H1 (cell line): ENCODE results near the gene WDR48. TPM values are rescaled to one million over a fixed set of nuclear protein-coding genes. Genes with fewer than 3 reads are reported as not detected.

Experiments used
- CTCF ChIA-PET: fragments of 300-600 bp; sonication (Branson Sonifier 250); formaldehyde crosslinking; loops from one replicate; lab custom pipeline; 2021; ENCODE audit not compliant: partially characterized antibody; lab: Charles Lee
- POLR2A ChIA-PET: fragments of 300-600 bp; sonication (Branson Sonifier 250); formaldehyde crosslinking; loops from one replicate; lab custom pipeline; 2021; ENCODE audit warnings: inconsistent platforms; ENCODE audit not compliant: partially characterized antibody; lab: Charles Lee
- DNase-seq, 2 experiments: peaks; one replicate each; pipeline versions ENCODE4 v3.0.0 to v3.0.0-alpha.2; 2010 to 2022; ENCODE audit warnings: low spot score in 2 of 2, low read depth in 1 of 2, mixed read lengths in 1 of 2
- FAIRE-seq: peaks from 2 replicates; lab custom pipeline; 2011; peaks lifted over from hg19 to GRCh38; lab: Jason Lieb, UNC
- H2AFZ ChIP-seq: 2 replicates; pipeline ENCODE4 v1.8.1; 2012; ENCODE audit warnings: low read length, inconsistent platforms
- H2AK5ac ChIP-seq: 2 replicates; pipeline ENCODE4 v1.6.1; 2013; ENCODE audit warnings: low read depth, low read length
- H2BK120ac ChIP-seq: replicated peaks from 2 replicates; pipeline ENCODE3; 2013; ENCODE audit warnings: low read depth, low read length, inconsistent platforms
- H2BK12ac ChIP-seq: 2 replicates; pipeline ENCODE4 v1.6.1; 2013; ENCODE audit warnings: low read depth, low read length
- H2BK15ac ChIP-seq: 2 replicates; pipeline ENCODE4 v1.6.1; 2013; ENCODE audit warnings: low read length
- H2BK20ac ChIP-seq: 2 replicates; pipeline ENCODE4 v1.6.1; 2013; ENCODE audit warnings: low read length
- H2BK5ac ChIP-seq: 2 replicates; pipeline ENCODE4 v1.6.1; 2013; ENCODE audit warnings: low read depth, low read length
- H3K14ac ChIP-seq: 2 replicates; pipeline ENCODE4 v1.6.1; 2013; ENCODE audit warnings: inconsistent platforms; ENCODE audit not compliant: insufficient read length
- H3K18ac ChIP-seq: 2 replicates; pipeline ENCODE4 v1.6.1; 2013; ENCODE audit warnings: low read length; ENCODE audit errors: extremely low read depth
- H3K23ac ChIP-seq: 2 replicates; pipeline ENCODE4 v1.6.1; 2013; ENCODE audit warnings: inconsistent platforms; ENCODE audit not compliant: insufficient read length
- H3K23me2 ChIP-seq: 2 replicates; pipeline ENCODE4 v1.6.1; 2013; ENCODE audit warnings: low read depth, low read length
- H3K27ac ChIP-seq: 2 replicates; pipeline ENCODE4 v1.6.1; 2011; ENCODE audit warnings: low read depth, low read length, inconsistent platforms
- H3K27me3 ChIP-seq, 4 experiments: replicated peaks in 1 of 4; 1 replicate in 1 of 4; 2 replicates in 3 of 4; pipeline versions ENCODE4 v1.6.1 to v1.8.1; 2011 to 2013; ENCODE audit warnings: low read length in 3 of 4, mild to moderate bottlenecking in 3 of 4, inconsistent platforms in 2 of 4, mixed read lengths in 2 of 4, moderate library complexity in 1 of 4; ENCODE audit not compliant: control insufficient read depth in 3 of 4, insufficient read depth in 3 of 4; ENCODE audit errors: extremely low read depth in 1 of 4
- H3K36me3 ChIP-seq, 4 experiments: 2 replicates each; pipeline versions ENCODE4 v1.6.1 to v1.8.1; 2011 to 2013; ENCODE audit warnings: mild to moderate bottlenecking in 4 of 4, low read length in 3 of 4, moderate library complexity in 2 of 4, control low read depth in 1 of 4, inconsistent platforms in 1 of 4; ENCODE audit not compliant: insufficient read depth in 4 of 4, control insufficient read depth in 2 of 4
- H3K4ac ChIP-seq: replicated peaks from 2 replicates; pipeline ENCODE3; 2013; ENCODE audit warnings: low read length, low read depth, mixed read lengths, inconsistent platforms; ENCODE audit not compliant: insufficient read length
- H3K4me1 ChIP-seq, 4 experiments: replicated peaks in 1 of 4; 1 replicate in 1 of 4; 2 replicates in 3 of 4; pipeline versions ENCODE4 v1.6.1 to v1.8.1; 2011 to 2013; ENCODE audit warnings: low read length in 3 of 4, inconsistent platforms in 2 of 4, mixed read lengths in 1 of 4; ENCODE audit not compliant: insufficient read depth in 4 of 4, control insufficient read depth in 3 of 4
- H3K4me2 ChIP-seq, 2 experiments: 2 replicates each; pipeline versions ENCODE4 v1.6.1 to v1.8.1; 2011 to 2013; ENCODE audit warnings: low read depth in 2 of 2, low read length in 2 of 2, control low read depth in 1 of 2, inconsistent platforms in 1 of 2, mild to moderate bottlenecking in 1 of 2; ENCODE audit not compliant: insufficient read depth in 1 of 2
- H3K4me3 ChIP-seq, 4 experiments: fragments of 200-600, 300-600 bp in 1 of 4; sonication (generic), shearing (Covaris generic), sonication (Bioruptor Twin) in 1 of 4; 2 replicates each; pipeline versions ENCODE4 v1.5.1 to v1.8.1; 2011 to 2016; ENCODE audit warnings: low read length in 4 of 4, low read depth in 3 of 4, control low read depth in 2 of 4, inconsistent platforms in 2 of 4, mild to moderate bottlenecking in 2 of 4, mixed read lengths in 1 of 4, moderate library complexity in 1 of 4; ENCODE audit not compliant: insufficient read depth in 2 of 4; ENCODE audit errors: extremely low read depth in 1 of 4
- H3K56ac ChIP-seq: replicated peaks from 2 replicates; pipeline ENCODE3; 2013; ENCODE audit warnings: low read depth, mild to moderate bottlenecking, mixed read lengths, low read length, inconsistent platforms; ENCODE audit not compliant: insufficient read length
- H3K79me1 ChIP-seq: 2 replicates; pipeline ENCODE4 v1.6.1; 2013; ENCODE audit warnings: low read depth, low read length, control low read depth
- H3K79me2 ChIP-seq, 2 experiments: 2 replicates each; pipeline versions ENCODE4 v1.6.1 to v1.8.1; 2012 to 2013; ENCODE audit warnings: low read length in 2 of 2, mild to moderate bottlenecking in 2 of 2, inconsistent platforms in 1 of 2; ENCODE audit not compliant: insufficient read depth in 2 of 2, control insufficient read depth in 1 of 2
- H3K9ac ChIP-seq, 4 experiments: replicated peaks in 1 of 4; 1 replicate in 1 of 4; 2 replicates in 3 of 4; pipeline versions ENCODE4 v1.6.1 to v1.8.1; 2011 to 2013; ENCODE audit warnings: low read depth in 3 of 4, low read length in 3 of 4, control low read depth in 2 of 4, mild to moderate bottlenecking in 2 of 4, moderate library complexity in 2 of 4, inconsistent platforms in 1 of 4; ENCODE audit errors: extremely low read depth in 1 of 4
- H3K9me3 ChIP-seq, 2 experiments: 2 replicates each; pipeline versions ENCODE4 v1.6.1 to v1.8.1; 2012 to 2013; ENCODE audit warnings: mild to moderate bottlenecking in 2 of 2, moderate library complexity in 2 of 2, control low read depth in 1 of 2, inconsistent platforms in 1 of 2, low read depth in 1 of 2, low read length in 1 of 2, mixed read lengths in 1 of 2; ENCODE audit not compliant: insufficient read depth in 2 of 2
- H4K20me1 ChIP-seq, 2 experiments: replicated peaks in 1 of 2; 2 replicates each; pipeline versions ENCODE3 to v1.8.1; 2011 to 2013; ENCODE audit warnings: inconsistent platforms in 2 of 2, low read length in 2 of 2, mild to moderate bottlenecking in 1 of 2; ENCODE audit not compliant: insufficient read depth in 2 of 2, control insufficient read depth in 1 of 2
- H4K5ac ChIP-seq: 2 replicates; pipeline ENCODE4 v1.6.1; 2013; ENCODE audit warnings: low read length, low read depth, mixed read lengths, inconsistent platforms; ENCODE audit not compliant: insufficient read length
- H4K8ac ChIP-seq: 2 replicates; pipeline ENCODE4 v1.8.0; 2013; ENCODE audit warnings: mild to moderate bottlenecking, moderate library complexity, low read length, inconsistent platforms; ENCODE audit not compliant: insufficient read depth; ENCODE audit errors: extremely low read depth
- H4K91ac ChIP-seq: replicated peaks from 2 replicates; pipeline ENCODE3; 2013; ENCODE audit warnings: low read length, mixed read lengths, inconsistent platforms; ENCODE audit not compliant: insufficient read length
- CEBPB ChIP-seq: IDR thresholded peaks from 2 replicates; pipeline ENCODE4 v1.6.1; 2012; ENCODE audit warnings: low read depth, low read length
- E2F6 ChIP-seq: IDR thresholded peaks from 2 replicates; pipeline ENCODE4 v1.6.1; 2012; ENCODE audit warnings: inconsistent platforms
- EP300 ChIP-seq, 2 experiments: IDR thresholded peaks; 1 replicate in 1 of 2; 2 replicates in 1 of 2; pipeline ENCODE4 v1.6.1; 2011 to 2012; ENCODE audit warnings: low read depth in 2 of 2, low read length in 2 of 2, mild to moderate bottlenecking in 2 of 2, borderline replicate concordance in 1 of 2, inconsistent platforms in 1 of 2, moderate library complexity in 1 of 2
- HDAC2 ChIP-seq, 2 experiments: fragments of 300-600 bp in 1 of 2; sonication (generic) in 1 of 2; IDR thresholded peaks; 2 replicates each; pipeline ENCODE4 v1.6.1; 2011 to 2012; ENCODE audit warnings: low read depth in 2 of 2, low read length in 2 of 2, mild to moderate bottlenecking in 2 of 2, moderate library complexity in 2 of 2, borderline replicate concordance in 1 of 2, inconsistent platforms in 1 of 2
- MAX ChIP-seq: IDR thresholded peaks from 2 replicates; pipeline ENCODE4 v1.6.1; 2012; ENCODE audit warnings: inconsistent platforms
- POLR2A ChIP-seq, 2 experiments: IDR thresholded peaks; 1 replicate in 1 of 2; 2 replicates in 1 of 2; pipeline ENCODE4 v1.6.1; 2011; ENCODE audit warnings: low read depth in 2 of 2, low read length in 2 of 2, mild to moderate bottlenecking in 2 of 2; ENCODE audit errors: control extremely low read depth in 1 of 2
- RNF2 ChIP-seq: fragments of 200-900, 300-1000 bp; sonication (generic); IDR thresholded peaks from 2 replicates; pipeline ENCODE4 v1.7.1; 2016; ENCODE audit warnings: borderline replicate concordance, low read depth, mild to moderate bottlenecking, antibody characterized with exemption, low read length; ENCODE audit not compliant: poor library complexity, severe bottlenecking; ENCODE audit errors: missing control alignments
- RXRA ChIP-seq: IDR thresholded peaks from 2 replicates; pipeline ENCODE4 v1.6.1; 2011; ENCODE audit warnings: low read depth, mild to moderate bottlenecking, low read length, moderate library complexity; ENCODE audit not compliant: insufficient read depth
- SIRT6 ChIP-seq: IDR thresholded peaks from one replicate; pipeline ENCODE4 v1.7.1; 2012; ENCODE audit warnings: low read length, inconsistent platforms
- SP2 ChIP-seq: IDR thresholded peaks from 2 replicates; pipeline ENCODE4 v1.6.1; 2012; ENCODE audit warnings: mild to moderate bottlenecking, low read length, inconsistent platforms
- TCF12 ChIP-seq: IDR thresholded peaks from 2 replicates; pipeline ENCODE4 v1.6.1; 2011; ENCODE audit warnings: low read depth, mild to moderate bottlenecking, low read length
- YY1 ChIP-seq: IDR thresholded peaks from 2 replicates; pipeline ENCODE4 v1.6.1; 2011; ENCODE audit warnings: low read depth, mild to moderate bottlenecking, low read length
- WGBS, 2 experiments: shearing (Covaris generic) in 1 of 2; methylation state at CpG; one replicate each; pipeline versions ENCODE4 v1.1.6 to v1.1.7; 2013 to 2015; ENCODE audit warnings: low lambda C conversion rate in 2 of 2, mixed read lengths in 2 of 2, inconsistent platforms in 1 of 2, low coverage in 1 of 2, missing lambda C conversion rate in 1 of 2; ENCODE audit not compliant: insufficient replicate concordance in 2 of 2, insufficient coverage in 1 of 2, insufficient read length in 1 of 2; ENCODE audit errors: extremely low coverage in 1 of 2, missing lambda C conversion rate in 1 of 2; 5-methylcytosine and 5-hydroxymethylcytosine counted together
- polyA plus RNA-seq, 7 experiments: library from polyadenylated mRNA; depleted of rRNA in 3 of 7; stranded (reverse) in 5 of 7; unstranded in 2 of 7; fragments of >200 nt in 5 of 7; fragments of 200-250 nt in 2 of 7; gene quantifications; 1 replicate in 5 of 7; 2 replicates in 1 of 7; 4 replicates in 1 of 7; pipeline versions ENCODE4 v1.2.1 to v1.2.3, GENCODE V29; 2011 to 2013; ENCODE audit warnings: missing spikeins in 2 of 7, mixed read lengths in 2 of 7
- total RNA-seq: library from RNA; stranded (reverse); fragmentation: NEBNext Ultra II Directional; extraction: Animal tissue kit (Norgen Biotek cat#: 25700); gene quantifications from 2 replicates; pipeline ENCODE4 v1.2.1, GENCODE V29; 2021

The WDR48 gene
- total and polyA plus RNA-seq, 2 of the 8 experiments (the other 6 are each of a cell fraction or from before 2014, with no cell fraction given) = 21.2 to 54.1 TPM

- peaks cover 0 to 3% (median 0%) of the 10 kb centered on the region in 4 experiments; a peak in 2 of 7 replicates for H3K4me1 ChIP-seq
- H3K4me2 ChIP-seq = no peak overlapping the region
- no peak overlapping the region for H4K5ac ChIP-seq
- ChIA-PET POLR2A (interaction anchor here (2.8 kb wide), 1 partner anchor 10 kb away, joined by 16 read pairs; no protein-coding TSS in a partner anchor), CTCF (interaction anchor here (0.6 to 1.7 kb wide), 2 partner anchors 10 to 134 kb away, joined by 3 to 8 read pairs; no protein-coding TSS in a partner anchor)
- no peaks in the 10 kb centered on the region for H3K79me2 ChIP-seq
- H3K9ac ChIP-seq = no peak overlapping the region
- H2BK12ac ChIP-seq = no peak overlapping the region
- no peak overlapping the region for H2BK120ac ChIP-seq
- no peak overlapping the region for H2AK5ac ChIP-seq
- peaks cover 0 to 12% of the 10 kb centered on the region in 2 experiments for H4K20me1 ChIP-seq
- H4K8ac ChIP-seq = no peak overlapping the region
- DNase-seq = no peak
- no peaks in the 10 kb centered on the region for H3K9me3 ChIP-seq
- no peaks in the 10 kb centered on the region for H3K27me3 ChIP-seq
- no peak overlapping the region for H3K14ac ChIP-seq
- no peak overlapping the region for H3K18ac ChIP-seq
- H2BK20ac ChIP-seq = no peak overlapping the region
- no peak overlapping the region for H2AFZ ChIP-seq
- no peak overlapping the region for H3K4me3 ChIP-seq
- WGBS, 2 experiments = 83% methylated on average over 2 of the region's 2 CpGs; no CpG with 5 or more reads in 1 of the 2 experiments
- H3K23me2 ChIP-seq = no peaks in the 10 kb centered on the region
- peaks cover 2% of the 10 kb centered on the region; the same call in 1 of the 2 replicates for H3K79me1 ChIP-seq
- no peak overlapping the region for H3K4ac ChIP-seq
- no peak overlapping the region for H3K56ac ChIP-seq
- H2BK15ac ChIP-seq = no peak overlapping the region
- H3K23ac ChIP-seq = no peak overlapping the region
- H4K91ac ChIP-seq = no peak overlapping the region
- FAIRE-seq = no peak
- H3K36me3 ChIP-seq = peaks cover 11 to 34% (median 21%) of the 10 kb centered on the region in 4 experiments; a peak in 6 of 8 replicates
- peak overlapping the region; percentile 18; the same call in 1 of the 2 replicates for H2BK5ac ChIP-seq
- H3K27ac ChIP-seq = no peak overlapping the region
- TF ChIP-seq RNF2 = no peak
- TF ChIP-seq YY1 = no peak
- TF ChIP-seq E2F6 = no peak
- no peak for TF ChIP-seq MAX
- TF ChIP-seq RXRA = no peak
- no peak for TF ChIP-seq CEBPB
- TF ChIP-seq HDAC2 (IDR thresholded peaks at IDR 0.05; ENCODE audit: borderline replicate concordance in 1 of 2, low read depth in 2 of 2, low read length in 2 of 2) = no peak
- TF ChIP-seq POLR2A (IDR thresholded peaks at IDR 0.05; ENCODE audit: control extremely low read depth in 1 of 2, low read depth in 2 of 2, low read length in 2 of 2) = no peak
- TF ChIP-seq EP300 (IDR thresholded peaks at IDR 0.05; ENCODE audit: borderline replicate concordance in 1 of 2, low read depth in 2 of 2, low read length in 2 of 2) = no peak
- TF ChIP-seq SIRT6 = no peak
- no peak for TF ChIP-seq TCF12
- TF ChIP-seq SP2 = no peak
These were observed 88.6 kb downstream of the WDR48 start for GRCh38 chr3:39140341-39140971.
